Astrocyte (in vitro differentiated cells and primary cell): ENCODE data around the gene HLCS. TPM values are rescaled to one million over a fixed set of nuclear protein-coding genes. Genes with fewer than 3 reads are reported as not detected.

Experiments
- DNase-seq: peaks from one replicate; pipeline ENCODE4 v3.0.0-alpha.2; 2010; ENCODE audit warnings: low read depth
- FAIRE-seq: peaks from 2 replicates; lab custom pipeline; 2011; peaks lifted over from hg19 to GRCh38; lab: Jason Lieb, UNC
- H2AFZ ChIP-seq: 2 replicates; pipeline ENCODE4 v1.6.0; 2012; ENCODE audit warnings: low read depth, low read length, inconsistent platforms
- H3K27ac ChIP-seq: 2 replicates; pipeline ENCODE4 v1.5.1; 2011; ENCODE audit warnings: low read depth, low read length, inconsistent platforms
- H3K27me3 ChIP-seq: 2 replicates; pipeline ENCODE4 v1.6.0; 2011; ENCODE audit warnings: low read length, inconsistent platforms; ENCODE audit not compliant: insufficient read depth
- H3K36me3 ChIP-seq: 2 replicates; pipeline ENCODE4 v1.5.1; 2011; ENCODE audit warnings: low read length, inconsistent platforms; ENCODE audit not compliant: insufficient read depth
- H3K4me1 ChIP-seq: 2 replicates; pipeline ENCODE4 v1.5.1; 2011; ENCODE audit warnings: low read length, inconsistent platforms; ENCODE audit not compliant: insufficient read depth
- H3K4me2 ChIP-seq: 2 replicates; pipeline ENCODE4 v1.6.0; 2012; ENCODE audit warnings: low read length, inconsistent platforms
- H3K4me3 ChIP-seq: 2 replicates; pipeline ENCODE4 v1.5.1; 2011; ENCODE audit warnings: low read depth, mild to moderate bottlenecking, low read length, inconsistent platforms; ENCODE audit not compliant: insufficient read depth
- H3K79me2 ChIP-seq: 2 replicates; pipeline ENCODE4 v1.6.0; 2012; ENCODE audit warnings: mild to moderate bottlenecking, low read length, inconsistent platforms; ENCODE audit not compliant: insufficient read depth
- H3K9ac ChIP-seq: 2 replicates; pipeline ENCODE4 v1.6.0; 2012; ENCODE audit warnings: mild to moderate bottlenecking, low read length, inconsistent platforms
- H3K9me3 ChIP-seq: 2 replicates; pipeline ENCODE4 v1.5.1; 2012; ENCODE audit warnings: low read depth, mild to moderate bottlenecking, low read length, inconsistent platforms; ENCODE audit not compliant: insufficient read depth
- H4K20me1 ChIP-seq: 2 replicates; pipeline ENCODE4 v1.6.0; 2012; ENCODE audit warnings: low read length, inconsistent platforms; ENCODE audit not compliant: insufficient read depth
- H3K27ac Mint-ChIP-seq: one replicate; pipeline ENCODE4 v1.8.0; 2021; ENCODE audit warnings: mild to moderate bottlenecking, mixed read lengths; ENCODE audit not compliant: unreplicated experiment
- H3K27me3 Mint-ChIP-seq: one replicate; pipeline ENCODE4 v1.8.0; 2021; ENCODE audit warnings: low read depth, mixed read lengths; ENCODE audit not compliant: unreplicated experiment
- H3K36me3 Mint-ChIP-seq: one replicate; pipeline ENCODE4 v1.8.0; 2021; ENCODE audit warnings: low read depth, mixed read lengths; ENCODE audit not compliant: unreplicated experiment
- H3K4me1 Mint-ChIP-seq: one replicate; pipeline ENCODE4 v1.8.0; 2021; ENCODE audit warnings: low read depth, mixed read lengths; ENCODE audit not compliant: unreplicated experiment
- H3K4me3 Mint-ChIP-seq: one replicate; pipeline ENCODE4 v1.8.0; 2021; ENCODE audit warnings: mild to moderate bottlenecking, moderate library complexity, mixed read lengths; ENCODE audit not compliant: unreplicated experiment
- H3K9me3 Mint-ChIP-seq: one replicate; pipeline ENCODE4 v1.8.0; 2021; ENCODE audit warnings: mild to moderate bottlenecking, mixed read lengths; ENCODE audit not compliant: unreplicated experiment
- CTCF ChIP-seq: IDR thresholded peaks from 2 replicates; pipeline ENCODE4 v1.5.1; 2011; ENCODE audit warnings: low read depth, mild to moderate bottlenecking, inconsistent platforms, low read length, moderate library complexity; ENCODE audit not compliant: insufficient read depth
- EZH2 ChIP-seq: IDR thresholded peaks from 2 replicates; pipeline ENCODE4 v1.6.1; 2012; ENCODE audit warnings: mild to moderate bottlenecking, low read length, inconsistent platforms; ENCODE audit not compliant: insufficient read depth
- total RNA-seq: library from RNA; stranded (reverse); gene quantifications from 2 replicates; pipeline ENCODE4 v1.2.1, GENCODE V29; 2021

The HLCS gene
- total RNA-seq, 1 donor from 2014 or later, result 20.9 TPM

DNA sequence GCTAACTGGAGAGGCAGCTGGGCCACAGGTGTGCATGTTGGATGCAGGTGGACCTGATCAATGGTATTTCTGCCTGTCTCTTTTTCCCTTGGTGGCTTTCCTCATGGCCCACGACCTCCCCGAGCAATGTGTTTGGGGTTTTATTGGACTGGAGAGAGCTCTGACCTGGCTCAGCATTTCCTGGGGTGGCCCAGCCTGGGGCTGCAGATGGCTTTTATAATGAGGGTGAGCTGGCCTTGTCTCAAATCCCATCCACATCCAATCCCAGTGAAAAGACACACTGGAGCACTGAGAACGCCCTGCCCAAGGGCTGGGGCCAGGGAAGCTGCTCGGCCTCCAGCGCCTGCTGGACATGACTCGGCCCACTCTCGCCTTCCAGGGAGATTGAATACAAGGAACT lies 223.5 kb downstream of the HLCS start:
- H3K79me2 ChIP-seq, result no peaks in the 10 kb centered on the region
- Mint-ChIP-seq H3K4me1 (no peaks in the 10 kb centered on the region), H3K4me3 (no peak overlapping the region), H3K27me3 (peaks cover 16% of the 10 kb centered on the region), H3K36me3 (peaks cover 2% of the 10 kb centered on the region), H3K27ac (no peak overlapping the region), H3K9me3 (peaks cover 1% of the 10 kb centered on the region)
- H2AFZ ChIP-seq, result no peak overlapping the region
- no peak for TF ChIP-seq EZH2
- H4K20me1 ChIP-seq, result no peaks in the 10 kb centered on the region
- H3K36me3 ChIP-seq, result no peaks in the 10 kb centered on the region
- H3K27me3 ChIP-seq, result peaks cover 6% of the 10 kb centered on the region
- peaks cover 8% of the 10 kb centered on the region for H3K4me1 ChIP-seq
- FAIRE-seq, result no peak
- no peak overlapping the region for H3K4me3 ChIP-seq
- H3K9me3 ChIP-seq, result no peaks in the 10 kb centered on the region
- no peak overlapping the region for H3K4me2 ChIP-seq
- no peak for DNase-seq
- no peak overlapping the region for H3K27ac ChIP-seq
- no peak overlapping the region for H3K9ac ChIP-seq

- peak overlapping the region; percentile 16 for H3K4me3 Mint-ChIP-seq
- Histone ChIP-seq H3K27ac (no peak overlapping the region), H4K20me1 (no peaks in the 10 kb centered on the region), H3K4me1 (peaks cover 8% of the 10 kb centered on the region), H3K36me3 (peaks cover 2% of the 10 kb centered on the region), H3K4me2 (no peak overlapping the region), H3K4me3 (no peak overlapping the region), H3K79me2 (no peaks in the 10 kb centered on the region), H2AFZ (no peak overlapping the region), H3K9me3 (no peaks in the 10 kb centered on the region), H3K9ac (no peak overlapping the region), H3K27me3 (peaks cover 6% of the 10 kb centered on the region)
- no peak for TF ChIP-seq EZH2
- TF ChIP-seq CTCF, result no peak
- H3K9me3 Mint-ChIP-seq, result peaks cover 1% of the 10 kb centered on the region
- H3K36me3 Mint-ChIP-seq, result peaks cover 4% of the 10 kb centered on the region
- no peaks in the 10 kb centered on the region for H3K4me1 Mint-ChIP-seq
- peaks cover 16% of the 10 kb centered on the region for H3K27me3 Mint-ChIP-seq
- FAIRE-seq (no peak), DNase-seq (no peak)
- H3K27ac Mint-ChIP-seq, result no peak overlapping the region
Measured at GRCh38 chr21:36741506-36741905, 225.0 kb downstream of the HLCS start.

GRCh38 chr21:36738489-36739126 lies 227.9 kb downstream of the HLCS start:
- TF ChIP-seq EZH2, result no peak
- TF ChIP-seq CTCF, result no peak
- Histone ChIP-seq H2AFZ (no peak overlapping the region), H3K4me1 (no peaks in the 10 kb centered on the region), H3K79me2 (no peaks in the 10 kb centered on the region), H3K9ac (no peak overlapping the region), H3K27ac (no peak overlapping the region), H3K36me3 (peaks cover 2% of the 10 kb centered on the region), H3K9me3 (no peaks in the 10 kb centered on the region), H4K20me1 (no peaks in the 10 kb centered on the region), H3K4me2 (no peak overlapping the region), H3K27me3 (peaks cover 6% of the 10 kb centered on the region), H3K4me3 (no peak overlapping the region)
- DNase-seq, result no peak
- Mint-ChIP-seq H3K27ac (no peak overlapping the region), H3K36me3 (peaks cover 7% of the 10 kb centered on the region), H3K4me3 (no peak overlapping the region), H3K9me3 (peaks cover 2% of the 10 kb centered on the region), H3K4me1 (peaks cover 4% of the 10 kb centered on the region), H3K27me3 (peaks cover 11% of the 10 kb centered on the region)
- no peak for FAIRE-seq
